Measurements from ENCODE around the gene STRN4. TPM values are rescaled to one million over a fixed set of nuclear protein-coding genes. Genes with fewer than 3 reads are reported as not detected.

The STRN4 gene
- total and polyA plus RNA-seq, 7 donors = 28.6 to 72.3 (median 46.2) TPM

DNA sequence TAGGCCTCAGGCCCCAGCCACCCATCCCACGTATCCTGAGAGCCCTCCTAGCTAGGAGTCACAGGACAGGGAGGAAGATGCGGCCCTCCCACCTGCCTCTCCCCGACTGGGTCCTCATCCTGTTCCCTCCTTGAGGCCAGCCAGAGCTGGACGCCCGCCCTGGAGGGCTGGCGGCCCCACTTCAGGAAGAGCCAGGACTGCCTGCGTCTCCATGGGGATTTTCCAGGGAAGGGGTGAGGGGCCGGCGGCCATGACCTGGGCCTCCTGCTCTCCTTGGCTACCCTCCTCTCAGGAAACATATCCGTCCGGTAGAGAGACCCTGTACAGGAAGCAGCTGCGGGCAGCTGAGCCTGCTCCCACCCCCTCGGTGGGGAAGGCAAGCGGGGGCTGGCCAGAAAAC is 18.0 kb downstream of the STRN4 start:
- 52 to 62% (median 62%) methylated on average over 14 of the region's 14 CpGs for WGBS, 3 donors
- DNase-seq (peak in 1 of 2 donors; percentile 56), ATAC-seq (peak in 3 of 4 donors; percentile 16 to 22 (median 17))
- intact Hi-C loops (cut with DNase I) = loop anchor here in 1 of 2 donors (2.0 kb wide), 1 partner anchor 15 kb away; no protein-coding TSS in a partner anchor
- H3K27me3 ChIP-seq (ENCODE audit: insufficient read depth in 3 of 3, low read length in 2 of 3) = no peaks in the 10 kb centered on the region
- H3K4me3 ChIP-seq = peak overlapping the region; percentile 15
- H3K36me3 ChIP-seq (ENCODE audit: insufficient read depth in 1 of 2, low read depth in 1 of 2) = peaks cover 2 to 100% of the 10 kb centered on the region in 2 donors
- no peak overlapping the region for H3K27ac ChIP-seq
- TF ChIP-seq, protein P1, sequence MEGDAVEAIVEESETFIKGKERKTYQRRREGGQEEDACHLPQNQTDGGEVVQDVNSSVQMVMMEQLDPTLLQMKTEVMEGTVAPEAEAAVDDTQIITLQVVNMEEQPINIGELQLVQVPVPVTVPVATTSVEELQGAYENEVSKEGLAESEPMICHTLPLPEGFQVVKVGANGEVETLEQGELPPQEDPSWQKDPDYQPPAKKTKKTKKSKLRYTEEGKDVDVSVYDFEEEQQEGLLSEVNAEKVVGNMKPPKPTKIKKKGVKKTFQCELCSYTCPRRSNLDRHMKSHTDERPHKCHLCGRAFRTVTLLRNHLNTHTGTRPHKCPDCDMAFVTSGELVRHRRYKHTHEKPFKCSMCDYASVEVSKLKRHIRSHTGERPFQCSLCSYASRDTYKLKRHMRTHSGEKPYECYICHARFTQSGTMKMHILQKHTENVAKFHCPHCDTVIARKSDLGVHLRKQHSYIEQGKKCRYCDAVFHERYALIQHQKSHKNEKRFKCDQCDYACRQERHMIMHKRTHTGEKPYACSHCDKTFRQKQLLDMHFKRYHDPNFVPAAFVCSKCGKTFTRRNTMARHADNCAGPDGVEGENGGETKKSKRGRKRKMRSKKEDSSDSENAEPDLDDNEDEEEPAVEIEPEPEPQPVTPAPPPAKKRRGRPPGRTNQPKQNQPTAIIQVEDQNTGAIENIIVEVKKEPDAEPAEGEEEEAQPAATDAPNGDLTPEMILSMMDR (IDR thresholded peaks at IDR 0.05) = no peak
- no peaks in the 10 kb centered on the region for H3K4me1 ChIP-seq
- H3K9me3 ChIP-seq = no peaks in the 10 kb centered on the region

- WGBS, 3 donors = 73 to 82% (median 82%) methylated on average over 10 to 11 of the region's 11 CpGs
- H3K36me3 ChIP-seq (ENCODE audit: insufficient read depth in 1 of 2, low read depth in 1 of 2) = peaks cover 4 to 100% of the 10 kb centered on the region in 2 donors
- H3K27ac ChIP-seq = no peak overlapping the region
- intact Hi-C loops (cut with DNase I) = loop anchor here in 1 of 2 donors (2.0 kb wide), 1 partner anchor 15 kb away; no protein-coding TSS in a partner anchor
- H3K9me3 ChIP-seq = no peaks in the 10 kb centered on the region
- peak in 1 of 2 donors; percentile 50 for DNase-seq
- TF ChIP-seq, protein P1 (IDR thresholded peaks at IDR 0.05) = no peak
- peak overlapping the region; percentile 15 for H3K4me3 ChIP-seq
- peak in 1 of 4 donors; percentile 3 for ATAC-seq
- H3K27me3 ChIP-seq (ENCODE audit: insufficient read depth in 3 of 3, low read length in 2 of 3) = no peaks in the 10 kb centered on the region
- no peaks in the 10 kb centered on the region for H3K4me1 ChIP-seq
Measured at GRCh38 chr19:46727757-46728156, 18.5 kb downstream of the STRN4 start.

- H3K36me3 ChIP-seq (ENCODE audit: insufficient read depth in 1 of 2, low read depth in 1 of 2) = peaks cover 9 to 100% of the 10 kb centered on the region in 2 donors
- TF ChIP-seq, protein P1 (IDR thresholded peaks at IDR 0.05) = no peak
- no peaks in the 10 kb centered on the region for H3K4me1 ChIP-seq
- H3K27me3 ChIP-seq (ENCODE audit: insufficient read depth in 3 of 3, low read length in 2 of 3) = no peaks in the 10 kb centered on the region
- WGBS, 3 donors = 46 to 54% (median 52%) methylated on average over 14 of the region's 14 CpGs
- no peak overlapping the region for H3K4me3 ChIP-seq
- H3K27ac ChIP-seq = no peak overlapping the region
- ATAC-seq (no peak), DNase-seq (peak in 1 of 2 donors; percentile 44)
- intact Hi-C loops (cut with DNase I) = no loop called here
- no peaks in the 10 kb centered on the region for H3K9me3 ChIP-seq
Measured at GRCh38 chr19:46726971-46727501, 19.2 kb downstream of the STRN4 start.

DNA sequence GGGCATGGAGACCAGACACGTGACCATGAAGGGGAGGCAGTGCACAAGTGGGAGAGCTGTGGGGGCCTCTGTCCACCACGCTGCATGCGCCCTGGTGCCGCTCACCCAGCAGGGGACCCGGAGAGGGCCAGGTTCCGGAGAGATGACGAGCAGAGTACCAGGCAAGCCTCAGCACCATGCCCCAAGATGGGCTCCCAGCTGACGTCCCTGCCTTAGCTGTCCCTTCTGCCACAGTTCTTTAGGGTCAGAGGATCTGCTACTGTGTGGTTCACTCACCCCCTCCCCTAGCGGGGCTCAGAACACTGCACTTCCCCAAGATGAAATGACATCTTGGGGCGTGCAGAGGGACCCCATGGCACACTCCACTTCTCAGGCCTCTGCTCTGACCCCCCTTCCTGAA is 19.7 kb downstream of the STRN4 start:
- H3K27me3 ChIP-seq (ENCODE audit: insufficient read depth in 3 of 3, low read length in 2 of 3) = no peaks in the 10 kb centered on the region
- intact Hi-C loops (cut with DNase I) = no loop called here
- DNase-seq = no peak
- no peak for ATAC-seq
- no peaks in the 10 kb centered on the region for H3K4me1 ChIP-seq
- no peaks in the 10 kb centered on the region for H3K9me3 ChIP-seq
- TF ChIP-seq, protein P1 (IDR thresholded peaks at IDR 0.05) = no peak
- peaks cover 13 to 100% of the 10 kb centered on the region in 2 donors for H3K36me3 ChIP-seq (ENCODE audit: insufficient read depth in 1 of 2, low read depth in 1 of 2)
- WGBS, 3 donors = 75 to 82% (median 80%) methylated on average over 8 to 10 of the region's 10 CpGs
- H3K27ac ChIP-seq = no peak overlapping the region
- H3K4me3 ChIP-seq = no peak overlapping the region

Measured in psoas muscle (tissue), 8 donors.